GM12891 (cell line): Measurements from ENCODE around the gene EMC10.

Experiments used
- DNase-seq: peaks from one replicate; pipeline ENCODE4 v3.0.0; 2011; ENCODE audit warnings: low spot score; ENCODE audit not compliant: insufficient read length
- FAIRE-seq: peaks from 2 replicates; lab custom pipeline; 2011; peaks lifted over from hg19 to GRCh38; lab: Jason Lieb, UNC
- PAX5 ChIP-seq: IDR thresholded peaks from 2 replicates; pipeline ENCODE4 v1.6.1; 2011; ENCODE audit warnings: low read length, moderate library complexity, mild to moderate bottlenecking; ENCODE audit not compliant: insufficient read depth, severe bottlenecking
- POLR2A ChIP-seq: IDR thresholded peaks from 2 replicates; pipeline ENCODE4 v1.6.1; 2011; ENCODE audit warnings: low read depth, low read length, control low read depth
- POLR2AphosphoS5 ChIP-seq: IDR thresholded peaks from 2 replicates; pipeline ENCODE4 v1.6.1; 2011; ENCODE audit warnings: low read depth, low read length, control low read depth
- POU2F2 ChIP-seq: IDR thresholded peaks from 2 replicates; pipeline ENCODE4 v1.6.1; 2011; ENCODE audit warnings: low read depth, mild to moderate bottlenecking, control low read depth, low read length, moderate library complexity
- SPI1 ChIP-seq: IDR thresholded peaks from 2 replicates; pipeline ENCODE4 v1.6.1; 2011; ENCODE audit warnings: low read depth, low read length, control low read depth
- TAF1 ChIP-seq: IDR thresholded peaks from 2 replicates; pipeline ENCODE4 v1.6.1; 2011; ENCODE audit warnings: low read depth, low read length, control low read depth

EMC10 gene

GRCh38 chr19:50495020-50495531 is 18.8 kb downstream of the EMC10 start:
- TF ChIP-seq TAF1 (no peak), PAX5 (no peak), SPI1 (no peak)
- DNase-seq (no peak), FAIRE-seq (no peak)

- FAIRE-seq (no peak), DNase-seq (no peak)
- TF ChIP-seq POLR2AphosphoS5 = no peak
- TF ChIP-seq POU2F2 = no peak
- no peak for TF ChIP-seq SPI1
- no peak for TF ChIP-seq POLR2A
- TF ChIP-seq TAF1 = no peak
- TF ChIP-seq PAX5 = no peak
Observed at GRCh38 chr19:50496189-50497021, 20.1 kb downstream of the EMC10 start.

GRCh38 chr19:50497022-50497405 is 20.7 kb downstream of the EMC10 start:
- TF ChIP-seq POLR2A (no peak), TAF1 (no peak)
- no peak for FAIRE-seq
- no peak for DNase-seq

GRCh38 chr19:50498219-50499056 is 22.1 kb downstream of the EMC10 start:
- TF ChIP-seq TAF1 (no peak), SPI1 (no peak), POLR2A (no peak), POLR2AphosphoS5 (no peak), POU2F2 (no peak), PAX5 (no peak)
- no peak for DNase-seq
- no peak for FAIRE-seq

DNA sequence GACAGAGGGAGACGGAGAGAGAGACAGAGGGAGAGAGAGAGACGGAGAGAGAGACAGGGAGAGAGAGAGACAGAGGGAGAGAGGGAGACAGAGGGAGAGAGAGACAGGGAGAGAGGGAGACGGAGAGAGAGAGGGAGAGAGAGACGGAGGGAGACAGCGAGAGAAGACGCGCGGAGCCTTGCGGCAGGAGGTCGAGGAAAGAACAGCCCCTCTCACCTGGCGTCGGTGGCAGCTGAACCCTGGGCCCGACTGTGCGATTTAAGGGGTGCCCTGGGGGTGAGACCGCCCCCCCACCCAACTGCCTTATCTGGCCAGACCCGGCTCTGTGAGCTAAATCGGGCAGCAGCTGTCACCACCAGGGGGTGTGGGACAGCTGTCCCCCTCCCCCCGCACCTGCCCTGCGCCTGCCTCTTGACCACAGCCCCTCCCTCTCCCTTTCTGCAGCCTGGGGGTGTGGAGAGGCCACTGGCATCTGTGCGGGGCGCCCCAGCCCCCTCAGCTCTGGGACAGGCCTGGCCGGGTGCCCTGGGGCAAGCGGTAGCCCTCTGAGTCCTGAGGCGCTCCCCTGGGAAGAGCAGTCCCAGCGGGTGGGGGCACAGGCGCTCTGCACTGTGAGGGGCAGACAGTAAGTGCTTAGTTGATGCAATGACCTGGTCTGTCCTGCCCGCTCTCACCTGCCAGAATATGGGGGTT is 23.9 kb downstream of the EMC10 start:
- DNase-seq (no peak), FAIRE-seq (no peak)
- no peak for TF ChIP-seq POLR2AphosphoS5
- no peak for TF ChIP-seq TAF1
- TF ChIP-seq SPI1 = no peak
- TF ChIP-seq POLR2A = no peak
- TF ChIP-seq POU2F2 = no peak
- TF ChIP-seq PAX5 = no peak

DNA sequence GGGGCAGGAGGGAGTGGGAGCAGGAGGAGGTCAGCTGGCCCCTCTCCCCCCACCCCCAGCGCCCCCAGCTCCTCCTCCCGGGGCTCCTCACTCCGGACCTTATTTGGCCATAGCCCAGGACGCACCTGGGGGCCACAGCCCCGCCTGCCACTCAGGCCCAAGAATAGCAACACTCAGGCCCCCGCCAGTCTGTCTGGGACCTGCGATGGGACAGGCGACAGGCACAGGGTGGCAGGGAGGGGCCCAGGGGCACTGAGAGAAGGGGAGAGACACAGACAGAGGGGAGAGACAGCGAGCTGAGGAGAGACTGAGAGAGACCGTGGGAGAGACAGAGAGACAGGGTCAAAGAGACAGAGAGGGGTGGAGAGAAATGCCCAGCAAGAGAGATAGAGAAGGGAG is 24.4 kb downstream of the EMC10 start:
- no peak for TF ChIP-seq SPI1
- TF ChIP-seq POU2F2 = no peak
- no peak for TF ChIP-seq POLR2AphosphoS5
- TF ChIP-seq TAF1 = no peak
- TF ChIP-seq POLR2A = no peak
- no peak for TF ChIP-seq PAX5
- no peak for FAIRE-seq
- no peak for DNase-seq

DNA sequence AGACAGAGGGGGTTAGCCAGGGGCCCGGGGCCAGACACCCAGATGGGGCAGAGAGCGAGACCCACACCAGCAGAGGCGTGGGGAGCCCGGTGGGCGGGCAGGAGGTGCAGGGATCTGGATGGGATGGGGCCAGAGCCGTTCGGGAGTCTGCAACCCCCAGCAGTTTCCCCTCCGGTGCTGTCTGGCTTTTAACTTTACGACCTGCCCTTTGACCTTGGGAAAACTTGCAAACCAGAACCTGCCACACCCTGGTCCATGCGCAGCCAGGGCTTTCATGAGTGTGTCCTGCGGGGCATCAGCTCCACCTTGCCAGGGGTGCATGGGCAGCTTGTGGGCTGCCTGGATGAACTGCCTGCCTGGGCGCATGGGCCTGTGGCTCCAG is 24.9 kb downstream of the EMC10 start:
- TF ChIP-seq POLR2A = no peak
- TF ChIP-seq POLR2AphosphoS5 = no peak
- TF ChIP-seq POU2F2 = no peak
- TF ChIP-seq PAX5 = no peak
- no peak for TF ChIP-seq SPI1
- TF ChIP-seq TAF1 = no peak
- no peak for DNase-seq
- FAIRE-seq = no peak

DNA sequence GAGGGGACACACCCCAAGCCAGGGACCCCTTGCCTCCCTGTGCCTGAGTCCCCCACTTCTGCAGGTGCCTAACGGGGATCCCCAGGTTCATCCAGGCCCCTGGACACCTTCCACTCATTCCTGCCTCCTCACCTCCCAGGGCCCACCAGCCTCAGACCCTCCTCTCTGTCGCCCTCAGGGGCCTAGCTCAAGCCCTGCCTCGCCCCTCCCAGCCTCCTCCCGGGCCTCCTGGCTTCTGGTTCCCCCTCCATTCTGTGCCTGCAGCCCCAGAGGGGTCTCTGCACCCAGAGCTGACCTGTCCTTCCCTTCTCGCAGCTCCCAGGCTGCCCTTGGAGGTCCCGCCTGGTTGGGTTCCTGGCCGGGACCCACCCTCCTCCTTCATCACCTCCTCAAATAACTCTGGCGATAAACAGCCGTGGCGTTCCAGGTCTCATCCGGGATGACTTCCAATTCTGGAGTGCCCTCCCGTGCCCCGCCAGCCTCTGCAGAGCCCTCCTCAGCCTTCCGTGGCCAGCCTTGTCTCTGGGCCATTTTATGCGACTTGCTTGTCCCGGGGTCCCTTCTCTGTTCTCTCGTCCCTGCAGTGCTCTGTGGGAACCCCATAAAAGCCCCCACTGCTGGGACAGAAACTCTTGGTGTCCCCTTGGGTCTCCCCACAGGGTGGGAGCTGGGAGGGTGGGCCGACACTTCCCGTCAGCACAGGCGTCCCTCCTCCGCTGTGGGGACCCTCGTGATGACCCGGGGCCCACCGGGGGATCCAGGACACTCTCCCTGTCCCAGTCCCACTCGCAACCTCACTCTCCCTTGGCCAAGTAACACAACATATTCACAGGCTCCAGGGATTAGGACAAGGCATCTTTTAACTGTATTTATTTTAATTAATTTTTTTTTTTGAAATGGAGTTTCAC is 25.5 kb downstream of the EMC10 start:
- DNase-seq = no peak
- TF ChIP-seq PAX5 = no peak
- TF ChIP-seq SPI1 = no peak
- TF ChIP-seq TAF1 = no peak
- no peak for FAIRE-seq
